Neural cell (in vitro differentiated cells): ENCODE data around the gene RTP2.

ENCODE experiments used
- CTCF ChIP-seq: fragments of 450-650 bp; IDR thresholded peaks from 2 replicates; pipeline ENCODE4 v1.5.1; 2014; ENCODE audit warnings: antibody characterized with exemption, mild to moderate bottlenecking, moderate library complexity; ENCODE audit not compliant: poor library complexity, severe bottlenecking
- EP300 ChIP-seq: fragments of 450-650 bp; conservative IDR thresholded peaks from 2 replicates; pipeline ENCODE4 v1.6.1; 2014; ENCODE audit warnings: antibody characterized with exemption, mild to moderate bottlenecking, moderate library complexity; ENCODE audit not compliant: poor library complexity, severe bottlenecking
- MXI1 ChIP-seq: fragments of 450-650 bp; conservative IDR thresholded peaks from 2 replicates; pipeline ENCODE4 v1.6.1; 2014; ENCODE audit warnings: antibody characterized with exemption, mild to moderate bottlenecking; ENCODE audit not compliant: poor library complexity, severe bottlenecking
- POLR2AphosphoS5 ChIP-seq: IDR thresholded peaks from 2 replicates; pipeline ENCODE4 v1.6.1; 2012
- TAF1 ChIP-seq: IDR thresholded peaks from 2 replicates; pipeline ENCODE4 v1.6.1; 2012; ENCODE audit warnings: low read depth

- no peak for TF ChIP-seq TAF1
- TF ChIP-seq CTCF, result no peak
- TF ChIP-seq POLR2AphosphoS5, result no peak
- no peak for TF ChIP-seq MXI1
- no peak for TF ChIP-seq EP300
Measured at GRCh38 chr3:187706971-187707370, 4.6 kb upstream of the RTP2 start.
